ENCODE data around the gene DEAF1.

The DEAF1 gene

GRCh38 chr11:626475-627307 lies 68.3 kb downstream of the DEAF1 start, which contains the start of gene SCT:
Gene SCT (minus strand): TSS chr11:627181. CDS start chr11:627143, 38 bp downstream.
- ChIA-PET CTCF (no interaction called here), POLR2A (no interaction called here)
- no peak for DNase-seq (ENCODE audit: extremely low spot score)
- TF ChIP-seq FOXM1 (IDR thresholded peaks at IDR 0.05; ENCODE audit: borderline replicate concordance) = no peak
- TF ChIP-seq FOXK2 (IDR thresholded peaks at IDR 0.05) = no peak
- TF ChIP-seq NFRKB (IDR thresholded peaks at IDR 0.05) = no peak
- TF ChIP-seq BHLHE40 (IDR thresholded peaks at IDR 0.05; ENCODE audit: borderline replicate concordance) = no peak
- no peak for TF ChIP-seq TARDBP (IDR thresholded peaks at IDR 0.05)
- no peak for TF ChIP-seq ZNF384 (IDR thresholded peaks at IDR 0.05)
- TF ChIP-seq ELF4 (IDR thresholded peaks at IDR 0.05) = no peak
- TF ChIP-seq SUZ12 (IDR thresholded peaks at IDR 0.05) = no peak
- no peak for TF ChIP-seq FOXA1 (IDR thresholded peaks at IDR 0.05)
- TF ChIP-seq CTBP1 (IDR thresholded peaks at IDR 0.05; ENCODE audit: borderline replicate concordance) = no peak
- no peak for TF ChIP-seq SP1 (IDR thresholded peaks at IDR 0.05)
- TF ChIP-seq HDGF (IDR thresholded peaks at IDR 0.05; ENCODE audit: borderline replicate concordance) = no peak
- TF ChIP-seq PKNOX1 (IDR thresholded peaks at IDR 0.05) = no peak
- no peak for TF ChIP-seq L3MBTL2 (conservative IDR thresholded peaks at IDR 0.05)
- no peak for TF ChIP-seq ARNT (IDR thresholded peaks at IDR 0.05)
- no peak for TF ChIP-seq LEF1 (IDR thresholded peaks at IDR 0.05; ENCODE audit: borderline replicate concordance)

- TF ChIP-seq HDGF (IDR thresholded peaks at IDR 0.05; ENCODE audit: borderline replicate concordance) = no peak
- no peak for TF ChIP-seq BHLHE40 (IDR thresholded peaks at IDR 0.05; ENCODE audit: borderline replicate concordance)
- TF ChIP-seq FOXK2 (IDR thresholded peaks at IDR 0.05) = no peak
- TF ChIP-seq L3MBTL2 (conservative IDR thresholded peaks at IDR 0.05) = no peak
- TF ChIP-seq ELF4 (IDR thresholded peaks at IDR 0.05) = no peak
- TF ChIP-seq LEF1 (IDR thresholded peaks at IDR 0.05; ENCODE audit: borderline replicate concordance) = no peak
- TF ChIP-seq SUZ12 (IDR thresholded peaks at IDR 0.05) = no peak
- no peak for TF ChIP-seq FOXA1 (IDR thresholded peaks at IDR 0.05)
- no peak for TF ChIP-seq NFRKB (IDR thresholded peaks at IDR 0.05)
- no peak for TF ChIP-seq SP1 (IDR thresholded peaks at IDR 0.05)
- TF ChIP-seq CTBP1 (IDR thresholded peaks at IDR 0.05; ENCODE audit: borderline replicate concordance) = no peak
- no peak for TF ChIP-seq TARDBP (IDR thresholded peaks at IDR 0.05)
- no peak for TF ChIP-seq FOXM1 (IDR thresholded peaks at IDR 0.05; ENCODE audit: borderline replicate concordance)
- no peak for TF ChIP-seq PKNOX1 (IDR thresholded peaks at IDR 0.05)
- no peak for TF ChIP-seq ZNF384 (IDR thresholded peaks at IDR 0.05)
- TF ChIP-seq ARNT (IDR thresholded peaks at IDR 0.05) = no peak
- no peak for DNase-seq (ENCODE audit: extremely low spot score)
- ChIA-PET POLR2A (no interaction called here), CTCF (no interaction called here)
Observed at GRCh38 chr11:625636-626268, 69.3 kb downstream of the DEAF1 start.

DNA sequence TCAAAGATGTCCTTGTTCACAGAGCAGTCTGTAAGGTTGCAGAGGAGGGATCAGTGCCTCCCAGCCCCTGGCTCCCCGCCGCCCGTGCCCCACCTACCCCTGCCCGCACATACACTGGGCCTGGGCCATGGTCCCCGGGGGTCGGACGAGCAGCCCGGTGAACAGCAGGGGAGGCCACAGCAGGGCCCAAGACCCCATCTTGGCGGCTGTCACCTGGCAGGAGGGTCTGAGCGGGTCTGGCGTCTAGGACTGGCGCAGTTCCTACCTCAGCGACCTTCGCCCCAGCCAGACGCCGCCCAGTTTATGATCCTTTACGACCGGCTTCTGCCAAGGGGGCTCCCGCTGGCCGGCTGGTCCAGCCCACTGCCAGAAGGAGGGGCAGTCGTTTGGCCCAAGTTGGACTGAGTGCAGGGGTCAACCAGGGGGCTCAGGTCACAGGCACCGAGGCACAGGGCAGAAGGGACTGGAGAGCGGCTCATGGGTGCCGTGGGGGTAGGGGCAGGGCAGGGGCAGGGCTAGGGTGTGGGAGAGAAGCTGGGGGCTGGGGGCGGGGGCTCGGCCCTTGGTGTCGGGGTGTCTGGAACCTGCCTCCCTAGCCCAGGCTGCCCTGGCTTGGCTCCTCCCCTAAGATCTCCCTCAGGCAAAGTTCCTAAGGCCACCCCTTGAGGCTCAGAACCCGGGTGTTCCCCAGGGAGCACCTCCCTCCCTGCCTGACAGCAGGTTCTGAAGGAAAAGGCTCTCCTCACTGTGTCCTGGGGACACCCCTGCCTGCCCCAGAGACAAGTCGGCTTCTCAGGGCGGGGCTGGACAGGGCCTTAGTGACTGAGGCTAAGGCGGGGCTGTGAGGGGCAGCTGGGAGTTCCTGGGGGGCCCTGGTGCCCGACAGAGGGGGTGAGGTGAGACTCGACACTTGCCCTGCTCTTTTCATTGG lies 70.1 kb downstream of the DEAF1 start, which contains the start of gene CDHR5:
TSS of gene CDHR5 (minus strand) at position 251 of the 931 bp plus-strand sequence. CDS start at position 198, 53 bp downstream.
- ChIA-PET CTCF (no interaction called here), POLR2A (no interaction called here)
- TF ChIP-seq ARNT (IDR thresholded peaks at IDR 0.05) = no peak
- no peak for TF ChIP-seq CTBP1 (IDR thresholded peaks at IDR 0.05; ENCODE audit: borderline replicate concordance)
- no peak for TF ChIP-seq SUZ12 (IDR thresholded peaks at IDR 0.05)
- no peak for TF ChIP-seq FOXM1 (IDR thresholded peaks at IDR 0.05; ENCODE audit: borderline replicate concordance)
- no peak for TF ChIP-seq L3MBTL2 (conservative IDR thresholded peaks at IDR 0.05)
- no peak for TF ChIP-seq PKNOX1 (IDR thresholded peaks at IDR 0.05)
- TF ChIP-seq FOXA1 (IDR thresholded peaks at IDR 0.05) = no peak
- no peak for TF ChIP-seq NFRKB (IDR thresholded peaks at IDR 0.05)
- TF ChIP-seq SP1 (IDR thresholded peaks at IDR 0.05) = no peak
- DNase-seq (ENCODE audit: extremely low spot score) = no peak

DNA sequence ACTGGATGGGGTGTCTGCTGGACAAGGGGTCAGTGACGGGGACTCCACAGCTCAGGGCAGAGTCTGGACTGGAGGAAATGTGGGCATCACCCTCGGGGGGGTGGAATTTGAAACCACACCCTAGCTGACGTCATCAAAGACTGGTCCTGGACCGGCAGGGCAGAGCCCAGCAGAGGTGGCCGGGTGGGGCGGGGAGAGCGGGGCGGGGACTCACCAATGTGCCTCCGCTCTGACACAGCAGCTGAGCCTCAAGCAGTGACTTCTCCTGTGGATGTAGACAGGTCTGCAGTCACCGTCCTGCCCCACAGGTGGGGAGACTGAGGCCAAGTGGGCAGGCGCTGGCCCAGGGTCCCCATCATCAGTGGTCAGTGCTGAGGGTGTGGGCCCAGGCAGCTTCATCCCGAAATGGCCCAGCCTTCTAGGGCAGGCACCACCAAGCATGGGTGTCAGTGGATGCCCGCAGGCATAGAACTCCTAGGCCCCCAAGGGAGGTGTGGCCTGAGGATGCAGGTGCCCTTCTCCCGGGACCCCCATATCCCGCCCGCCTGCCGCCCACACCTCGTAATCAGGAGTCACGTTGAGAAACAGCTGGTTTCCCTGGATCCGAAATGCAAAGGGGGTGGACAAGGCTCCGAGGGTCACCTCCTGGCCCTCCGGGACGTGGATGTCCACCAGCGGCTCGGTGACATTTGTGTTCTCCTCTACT lies 70.9 kb downstream of the DEAF1 start:
- ChIA-PET CTCF (no interaction called here), POLR2A (no interaction called here)
- DNase-seq (ENCODE audit: extremely low spot score) = no peak
- TF ChIP-seq FOXK2 (IDR thresholded peaks at IDR 0.05) = no peak
- TF ChIP-seq NFRKB (IDR thresholded peaks at IDR 0.05) = no peak
- no peak for TF ChIP-seq ARNT (IDR thresholded peaks at IDR 0.05)

DNA sequence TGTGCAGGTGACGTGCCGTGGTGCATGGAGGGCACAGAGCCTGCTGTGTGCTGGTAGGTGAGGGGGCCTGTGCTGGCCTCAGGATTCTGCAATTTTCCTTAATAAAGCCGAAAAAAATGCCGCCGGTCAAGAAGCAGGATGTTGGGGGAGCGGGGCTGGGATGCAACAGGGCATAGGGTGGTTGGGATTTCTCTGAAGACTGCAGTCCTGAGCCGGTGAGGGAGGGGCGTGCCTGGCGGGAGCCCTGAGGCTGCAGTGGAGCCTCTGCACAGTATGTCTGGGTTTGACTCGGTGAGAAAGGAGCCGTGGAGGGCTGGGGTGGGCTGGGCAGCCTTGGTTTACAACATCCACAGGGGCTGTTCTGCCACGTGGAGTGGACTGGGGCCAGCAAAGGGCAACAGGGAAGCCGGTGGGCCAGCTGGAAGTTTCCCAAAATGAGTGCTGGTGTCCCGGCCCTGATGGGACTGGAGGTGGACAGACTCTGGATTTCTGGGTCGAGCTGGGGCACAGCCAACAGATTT lies 71.6 kb downstream of the DEAF1 start:
- POLR2A ChIA-PET = no interaction called here
- no peak for DNase-seq (ENCODE audit: extremely low spot score)
- TF ChIP-seq NFRKB (IDR thresholded peaks at IDR 0.05) = no peak
- no peak for TF ChIP-seq SUZ12 (IDR thresholded peaks at IDR 0.05)
- TF ChIP-seq ZNF384 (IDR thresholded peaks at IDR 0.05) = no peak
- TF ChIP-seq L3MBTL2 (conservative IDR thresholded peaks at IDR 0.05) = no peak
- no peak for TF ChIP-seq ELF4 (IDR thresholded peaks at IDR 0.05)
- no peak for TF ChIP-seq BHLHE40 (IDR thresholded peaks at IDR 0.05; ENCODE audit: borderline replicate concordance)
- TF ChIP-seq ARNT (IDR thresholded peaks at IDR 0.05) = no peak
- no peak for TF ChIP-seq HDGF (IDR thresholded peaks at IDR 0.05; ENCODE audit: borderline replicate concordance)
- CTCF ChIA-PET = no interaction called here

All from HEK293T (cell line).